GM19397 (cell line): ENCODE data around the gene COL7A1.
"Not testable (repeated sequence)": the region's sequence is repeated elsewhere in the genome, so short reads cannot be mapped to it uniquely, and the experiment has no call there.

Experiments
- ATAC-seq: cut with Tn5 transposase; IDR thresholded peaks from one replicate; pipeline ENCODE4 v1.9.1; 2021; ENCODE audit warnings: mild to moderate bottlenecking, moderate library complexity; ENCODE audit not compliant: unreplicated experiment

COL7A1 gene

GRCh38 chr3:48548126-48548525, 47.0 kb downstream of the COL7A1 start:
- ATAC-seq, result no peak

- ATAC-seq, result no peak
These were observed 48.8 kb downstream of the COL7A1 start for GRCh38 chr3:48546203-48546829.

GRCh38 chr3:48544141-48544540, 51.0 kb downstream of the COL7A1 start:
- ATAC-seq, result no peak

- ATAC-seq, result no peak
These were observed 51.8 kb downstream of the COL7A1 start for GRCh38 chr3:48543271-48543866.

GRCh38 chr3:48538451-48538850, 56.7 kb downstream of the COL7A1 start:
- no peak for ATAC-seq

- ATAC-seq, result no peak
These were observed 58.3 kb downstream of the COL7A1 start for GRCh38 chr3:48536785-48537184.

GRCh38 chr3:48536116-48536515, 59.0 kb downstream of the COL7A1 start:
- ATAC-seq, result no peak

- ATAC-seq, result no peak
These were observed 59.6 kb downstream of the COL7A1 start for GRCh38 chr3:48535578-48535977.

GRCh38 chr3:48532977-48533337, 62.2 kb downstream of the COL7A1 start:
- ATAC-seq, result no peak

- no peak for ATAC-seq
These were observed 62.7 kb downstream of the COL7A1 start for GRCh38 chr3:48532271-48532976.

GRCh38 chr3:48530701-48531100, 64.4 kb downstream of the COL7A1 start:
- ATAC-seq, result not testable (repeated sequence)

- no peak for ATAC-seq
These were observed 66.4 kb downstream of the COL7A1 start for GRCh38 chr3:48528754-48529153.

- ATAC-seq, result no peak
These were observed 67.1 kb downstream of the COL7A1 start for GRCh38 chr3:48528048-48528447.

GRCh38 chr3:48524970-48525369, 70.2 kb downstream of the COL7A1 start:
- no peak for ATAC-seq

- no peak for ATAC-seq
These were observed 73.5 kb downstream of the COL7A1 start for GRCh38 chr3:48521635-48522034.

- no peak for ATAC-seq
These were observed 75.9 kb downstream of the COL7A1 start for GRCh38 chr3:48519277-48519643.

- ATAC-seq, result no peak
These were observed 76.4 kb downstream of the COL7A1 start for GRCh38 chr3:48518638-48519276.

- no peak for ATAC-seq
These were observed 77.1 kb downstream of the COL7A1 start for GRCh38 chr3:48518069-48518468.

- no peak for ATAC-seq
These were observed 78.6 kb downstream of the COL7A1 start for GRCh38 chr3:48516571-48516970.

- no peak for ATAC-seq
These were observed 80.5 kb downstream of the COL7A1 start for GRCh38 chr3:48514431-48515227.
